ENCODE results near the gene MIS12. TPM values are rescaled to one million over a fixed set of nuclear protein-coding genes. Genes with fewer than 3 reads are reported as not detected.

MIS12 gene
- total RNA-seq, 2 experiments from 2014 or later, result 33.1 to 39.8 TPM

GRCh38 chr17:5527601-5528250 is 41.4 kb downstream of the MIS12 start:
- Mint-ChIP-seq H3K4me1 (peaks cover 12% of the 10 kb centered on the region), H3K27me3 (no peaks in the 10 kb centered on the region), H3K27ac (no peak overlapping the region), H3K36me3 (ENCODE audit: low read depth) (peaks cover 61% of the 10 kb centered on the region), H3K4me3 (no peak overlapping the region), H3K9me3 (no peaks in the 10 kb centered on the region)
- no peak for DNase-seq
- ChIA-PET CTCF (interaction anchor here (1.2 to 1.3 kb wide), 2 partner anchors 9 to 11 kb away, joined by 3 to 5 read pairs; no protein-coding TSS in a partner anchor), POLR2A (interaction anchor here (0.6 kb wide), 1 partner anchor 32 kb away, joined by 3 read pairs; no protein-coding TSS in a partner anchor)

DNA sequence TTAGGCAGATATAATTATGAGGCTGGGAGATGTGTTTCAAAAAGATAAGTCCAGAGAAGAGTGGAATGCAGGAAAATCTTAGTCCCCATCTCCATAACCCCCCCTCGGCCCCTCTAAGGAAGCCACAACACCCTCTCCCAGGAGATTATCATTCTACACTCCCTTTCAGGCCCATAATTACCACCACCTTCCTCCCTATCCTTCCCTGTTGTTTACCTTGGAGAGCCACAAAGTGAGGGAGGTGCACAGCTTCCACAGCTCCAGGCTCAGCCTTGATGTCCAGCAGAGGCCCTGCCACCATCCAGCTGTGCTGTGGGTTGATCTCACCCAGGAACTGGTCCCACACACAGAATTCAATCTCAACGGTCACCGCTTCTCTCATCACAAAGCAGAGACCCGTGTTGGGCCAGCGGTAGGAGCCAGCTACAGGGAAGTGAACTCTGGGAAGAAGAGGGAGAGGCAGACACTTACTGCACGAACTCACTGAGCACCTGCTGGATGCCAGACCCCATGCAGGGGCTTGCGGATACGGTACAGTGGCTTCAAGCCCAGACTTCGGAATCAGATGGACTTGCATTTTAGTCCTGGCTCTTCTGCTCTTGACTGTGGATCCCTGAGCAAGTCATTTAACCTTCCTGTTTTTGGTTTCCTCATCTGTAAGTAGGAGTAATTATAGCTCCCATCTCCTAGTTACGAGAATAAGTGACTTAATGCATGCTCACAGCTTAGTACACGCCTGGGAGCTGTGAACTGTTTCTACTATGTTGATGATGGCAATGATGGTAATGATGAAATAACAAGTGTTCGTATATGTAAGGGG is 44.1 kb downstream of the MIS12 start:
- H3K4me1 Mint-ChIP-seq, result peaks cover 12% of the 10 kb centered on the region
- H3K9me3 Mint-ChIP-seq, result no peaks in the 10 kb centered on the region
- no peak overlapping the region for H3K27ac Mint-ChIP-seq
- H3K4me3 Mint-ChIP-seq, result no peak overlapping the region
- no peak for DNase-seq
- peaks cover 60% of the 10 kb centered on the region for H3K36me3 Mint-ChIP-seq (ENCODE audit: low read depth)
- ChIA-PET CTCF (interaction anchor here (0.9 kb wide), 1 partner anchor 12 kb away, joined by 3 read pairs; no protein-coding TSS in a partner anchor), POLR2A (no interaction called here)
- no peaks in the 10 kb centered on the region for H3K27me3 Mint-ChIP-seq

DNA sequence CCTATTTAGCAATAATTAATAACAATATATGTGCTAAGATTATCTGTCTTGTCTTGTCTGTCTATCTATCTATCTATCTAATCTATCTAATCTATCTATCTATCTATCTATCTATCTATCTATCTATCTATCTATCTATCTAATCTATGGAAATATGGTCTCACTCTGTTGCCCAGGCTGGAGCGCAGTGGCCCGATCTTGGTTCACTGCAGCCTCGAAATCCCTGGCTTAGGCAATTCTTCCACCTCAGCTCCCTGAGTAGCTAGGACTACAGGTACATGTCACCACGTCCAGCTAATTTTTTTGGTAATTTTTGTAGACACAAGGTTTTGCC is 44.7 kb downstream of the MIS12 start:
- ChIA-PET POLR2A (no interaction called here), CTCF (interaction anchor here (0.9 kb wide), 1 partner anchor 13 kb away, joined by 3 read pairs; no protein-coding TSS in a partner anchor)
- peaks cover 65% of the 10 kb centered on the region for H3K36me3 Mint-ChIP-seq (ENCODE audit: low read depth)
- H3K4me1 Mint-ChIP-seq, result peaks cover 12% of the 10 kb centered on the region
- no peaks in the 10 kb centered on the region for H3K27me3 Mint-ChIP-seq
- no peaks in the 10 kb centered on the region for H3K9me3 Mint-ChIP-seq
- no peak overlapping the region for H3K4me3 Mint-ChIP-seq
- DNase-seq, result no peak
- H3K27ac Mint-ChIP-seq, result no peak overlapping the region

DNA sequence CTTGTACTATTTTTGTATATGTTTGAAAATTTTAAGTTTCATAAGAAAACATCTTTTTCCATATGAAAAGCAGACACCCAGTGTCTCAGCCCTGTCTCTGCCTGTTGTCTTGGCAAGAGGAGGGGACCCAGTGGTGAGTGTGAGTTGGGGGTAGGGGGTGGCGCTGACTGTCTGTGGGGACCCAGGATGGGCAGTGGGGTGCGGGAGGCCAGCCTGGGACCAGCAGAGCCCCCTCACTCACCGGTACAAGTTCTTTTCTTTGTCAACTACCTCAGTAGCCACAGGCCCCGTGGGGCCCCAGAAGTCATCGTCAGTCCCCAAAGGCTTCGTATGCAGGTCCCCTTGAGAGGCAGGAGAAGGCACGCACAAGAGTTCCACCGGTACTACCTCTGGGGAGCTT is 46.2 kb downstream of the MIS12 start:
- H3K27ac Mint-ChIP-seq, result no peak overlapping the region
- no peaks in the 10 kb centered on the region for H3K27me3 Mint-ChIP-seq
- CTCF ChIA-PET, result interaction anchor here (1.0 kb wide), 1 partner anchor 14 kb away, joined by 5 read pairs; no protein-coding TSS in a partner anchor
- peaks cover 1% of the 10 kb centered on the region for H3K4me1 Mint-ChIP-seq
- no peak overlapping the region for H3K4me3 Mint-ChIP-seq
- POLR2A ChIA-PET, result no interaction called here
- no peaks in the 10 kb centered on the region for H3K9me3 Mint-ChIP-seq
- H3K36me3 Mint-ChIP-seq (ENCODE audit: low read depth), result peaks cover 61% of the 10 kb centered on the region
- no peak for DNase-seq

- DNase-seq, result no peak
- POLR2A ChIA-PET, result no interaction called here
- no peak overlapping the region for H3K4me3 Mint-ChIP-seq
- H3K27ac Mint-ChIP-seq, result no peak overlapping the region
- H3K36me3 Mint-ChIP-seq (ENCODE audit: low read depth), result peaks cover 65% of the 10 kb centered on the region
- no peaks in the 10 kb centered on the region for H3K4me1 Mint-ChIP-seq
- H3K9me3 Mint-ChIP-seq, result no peaks in the 10 kb centered on the region
- CTCF ChIA-PET, result interaction anchor here (1.1 kb wide), 1 partner anchor 9 kb away, joined by 3 read pairs; no protein-coding TSS in a partner anchor
- no peaks in the 10 kb centered on the region for H3K27me3 Mint-ChIP-seq
Observed at GRCh38 chr17:5533486-5534315, 47.3 kb downstream of the MIS12 start.

DNA sequence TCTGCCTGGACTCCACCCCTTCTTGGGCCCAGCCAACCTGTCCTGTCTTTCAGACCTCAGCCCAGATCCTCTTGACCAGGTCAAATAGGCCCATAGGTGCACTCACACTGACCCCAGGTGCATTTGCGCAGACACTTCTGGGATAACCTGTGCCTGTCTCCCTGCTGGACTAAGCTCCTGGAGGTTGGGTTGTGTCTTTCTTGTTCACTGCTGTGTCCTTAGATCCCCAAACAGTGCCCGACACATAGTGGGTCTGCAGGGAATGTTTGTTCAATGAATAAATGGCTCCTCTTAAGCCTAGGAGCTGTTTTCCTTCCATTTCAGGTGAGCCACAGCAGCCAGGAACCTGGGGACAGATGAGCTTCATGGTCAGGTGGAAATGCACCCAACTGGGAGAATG is 49.1 kb downstream of the MIS12 start:
- ChIA-PET POLR2A (no interaction called here), CTCF (interaction anchor here (1.3 kb wide), 1 partner anchor 8 kb away, joined by 5 read pairs; no protein-coding TSS in a partner anchor)
- Mint-ChIP-seq H3K27me3 (no peaks in the 10 kb centered on the region), H3K9me3 (no peaks in the 10 kb centered on the region), H3K4me1 (no peaks in the 10 kb centered on the region), H3K36me3 (ENCODE audit: low read depth) (peaks cover 55% of the 10 kb centered on the region), H3K27ac (no peak overlapping the region), H3K4me3 (no peak overlapping the region)
- no peak for DNase-seq

- CTCF ChIA-PET, result interaction anchor here (1.3 kb wide), 1 partner anchor 10 kb away, joined by 5 read pairs; no protein-coding TSS in a partner anchor
- H3K4me3 Mint-ChIP-seq, result no peak overlapping the region
- POLR2A ChIA-PET, result no interaction called here
- no peak overlapping the region for H3K27ac Mint-ChIP-seq
- H3K36me3 Mint-ChIP-seq (ENCODE audit: low read depth), result peaks cover 49% of the 10 kb centered on the region
- H3K27me3 Mint-ChIP-seq, result no peaks in the 10 kb centered on the region
- DNase-seq, result no peak
- no peaks in the 10 kb centered on the region for H3K4me1 Mint-ChIP-seq
- H3K9me3 Mint-ChIP-seq, result no peaks in the 10 kb centered on the region
Observed at GRCh38 chr17:5536866-5537650, 50.7 kb downstream of the MIS12 start.

- no peak for DNase-seq
- Mint-ChIP-seq H3K4me1 (no peaks in the 10 kb centered on the region), H3K4me3 (no peak overlapping the region), H3K27me3 (no peaks in the 10 kb centered on the region), H3K36me3 (ENCODE audit: low read depth) (peaks cover 47% of the 10 kb centered on the region), H3K27ac (no peak overlapping the region), H3K9me3 (no peaks in the 10 kb centered on the region)
- ChIA-PET POLR2A (no interaction called here), CTCF (interaction anchor here (0.9 kb wide), 1 partner anchor 12 kb away, joined by 3 read pairs; no protein-coding TSS in a partner anchor)
Observed at GRCh38 chr17:5539286-5539685, 52.9 kb downstream of the MIS12 start.

GRCh38 chr17:5540321-5540720 is 54.0 kb downstream of the MIS12 start:
- ChIA-PET POLR2A (interaction anchor here (0.6 kb wide), 1 partner anchor 750 kb away, joined by 3 read pairs; no protein-coding TSS in a partner anchor), CTCF (no interaction called here)
- Mint-ChIP-seq H3K27me3 (no peaks in the 10 kb centered on the region), H3K4me1 (no peaks in the 10 kb centered on the region), H3K4me3 (no peak overlapping the region), H3K27ac (no peak overlapping the region), H3K36me3 (ENCODE audit: low read depth) (peaks cover 47% of the 10 kb centered on the region), H3K9me3 (no peaks in the 10 kb centered on the region)
- no peak for DNase-seq

Other genes with a start within 250 kb of the MIS12 start
- 10 to 100 TPM; 37.6 to 40.4 TPM for gene RABEP1, start 204.3 kb upstream of the MIS12 start, total RNA-seq
- 100 to 1,000 TPM in 1 of 2 experiments, 10 to 100 TPM in 1; 83.4 to 109 TPM for gene NUP88, start 66.9 kb upstream of the MIS12 start, total RNA-seq
- gene RPAIN, start 66.4 kb upstream of the MIS12 start, total RNA-seq, result 10 to 100 TPM; 43.1 to 52.0 TPM
- 100 to 1,000 TPM; 156 to 157 TPM for gene C1QBP, start 47.4 kb upstream of the MIS12 start, total RNA-seq
- gene DHX33, start 17.6 kb upstream of the MIS12 start, total RNA-seq, result 10 to 100 TPM; 14.3 to 18.5 TPM
- 10 to 100 TPM; 70.3 to 85.1 TPM for gene DERL2, start 388 bp upstream of the MIS12 start, total RNA-seq
- gene NLRP1, start 97.9 kb downstream of the MIS12 start, total RNA-seq, result 10 to 100 TPM; 81.3 to 82.5 TPM

Data from activated CD4-positive, alpha-beta T cell treated with anti-CD3 and anti-CD28 coated beads, Interleukin-2, amount 10 ng/mL, durations not matched to agents 7 days and 5 days (primary cell).